SK-N-MC (cell line): ENCODE measurements around the gene CD28.

ENCODE experiments used
- DNase-seq: peaks from one replicate; pipeline ENCODE4 v3.0.0-alpha.2; 2011; ENCODE audit warnings: low read depth, low spot score
- H3K27ac ChIP-seq: fragments of 200-600 bp; sonication (generic); 2 replicates; pipeline ENCODE4 v1.5.1; 2016; ENCODE audit warnings: mixed run types
- H3K36me3 ChIP-seq: fragments of 200-600 bp; sonication (generic); 2 replicates; pipeline ENCODE4 v1.6.1; 2017; ENCODE audit warnings: antibody characterized with exemption, low read length, mixed read lengths; ENCODE audit not compliant: insufficient read depth
- H3K4me3 ChIP-seq: fragments of 200-600 bp; sonication (generic); 2 replicates; pipeline ENCODE4 v1.5.1; 2016
- H3K9ac ChIP-seq: fragments of 200-600 bp; sonication (generic); 2 replicates; pipeline ENCODE4 v1.8.0; 2017; ENCODE audit warnings: mixed run types, mixed read lengths; ENCODE audit not compliant: insufficient read length
- H3K9me3 ChIP-seq: fragments of 200-600 bp; sonication (generic); 2 replicates; pipeline ENCODE4 v1.6.1; 2017; ENCODE audit warnings: low read depth, mild to moderate bottlenecking, antibody characterized with exemption, low read length, moderate library complexity, mixed read lengths
- EZH2 ChIP-seq: fragments of 200-600 bp; sonication (generic); IDR thresholded peaks from one replicate; pipeline ENCODE4 v1.6.1; 2017; ENCODE audit warnings: antibody characterized with exemption
- FOXP2 ChIP-seq: optimal IDR thresholded peaks from 2 replicates; pipeline ENCODE3; 2011; ENCODE audit warnings: mild to moderate bottlenecking, moderate library complexity; ENCODE audit not compliant: insufficient read depth; ENCODE audit errors: extremely low read length, control extremely low read depth
- POLR2AphosphoS5 ChIP-seq: IDR thresholded peaks from 2 replicates; pipeline ENCODE4 v1.6.1; 2012; ENCODE audit warnings: mild to moderate bottlenecking, low read depth, low read length, borderline replicate concordance

CD28 gene

GRCh38 chr2:203758841-203759689 is 52.6 kb downstream of the CD28 start:
- Histone ChIP-seq H3K9ac (no peak overlapping the region), H3K9me3 (peaks cover 2% of the 10 kb centered on the region; the same call in 1 of the 2 replicates), H3K4me3 (no peak overlapping the region), H3K27ac (no peak overlapping the region), H3K36me3 (no peaks in the 10 kb centered on the region)
- TF ChIP-seq FOXP2 (no peak), EZH2 (no peak), POLR2AphosphoS5 (no peak)
- no peak for DNase-seq

- no peak overlapping the region for H3K9ac ChIP-seq
- no peaks in the 10 kb centered on the region for H3K36me3 ChIP-seq
- H3K9me3 ChIP-seq, result peaks cover 2% of the 10 kb centered on the region; the same call in 1 of the 2 replicates
- H3K4me3 ChIP-seq, result no peak overlapping the region
- TF ChIP-seq POLR2AphosphoS5 (no peak), EZH2 (no peak), FOXP2 (no peak)
- H3K27ac ChIP-seq, result no peak overlapping the region
- DNase-seq, result no peak
Measured at GRCh38 chr2:203759690-203760365, 53.4 kb downstream of the CD28 start.

GRCh38 chr2:203761121-203761520 is 54.7 kb downstream of the CD28 start:
- Histone ChIP-seq H3K9ac (no peak overlapping the region), H3K27ac (no peak overlapping the region), H3K9me3 (no peaks in the 10 kb centered on the region), H3K36me3 (no peaks in the 10 kb centered on the region), H3K4me3 (no peak overlapping the region)
- TF ChIP-seq FOXP2 (no peak), EZH2 (no peak), POLR2AphosphoS5 (no peak)
- no peak for DNase-seq

GRCh38 chr2:203763241-203763937 is 57.0 kb downstream of the CD28 start:
- no peaks in the 10 kb centered on the region for H3K36me3 ChIP-seq
- no peak for TF ChIP-seq EZH2
- TF ChIP-seq FOXP2, result no peak
- TF ChIP-seq POLR2AphosphoS5, result no peak
- no peak for DNase-seq
- no peak overlapping the region for H3K27ac ChIP-seq
- H3K9me3 ChIP-seq, result no peaks in the 10 kb centered on the region
- H3K9ac ChIP-seq, result no peak overlapping the region
- H3K4me3 ChIP-seq, result no peak overlapping the region

GRCh38 chr2:203763938-203764664 is 57.7 kb downstream of the CD28 start:
- DNase-seq, result no peak
- Histone ChIP-seq H3K36me3 (no peaks in the 10 kb centered on the region), H3K9ac (no peak overlapping the region), H3K4me3 (no peak overlapping the region), H3K9me3 (no peaks in the 10 kb centered on the region), H3K27ac (no peak overlapping the region)
- no peak for TF ChIP-seq POLR2AphosphoS5
- TF ChIP-seq EZH2, result no peak
- no peak for TF ChIP-seq FOXP2

GRCh38 chr2:203772456-203773165 is 66.2 kb downstream of the CD28 start:
- Histone ChIP-seq H3K36me3 (no peaks in the 10 kb centered on the region), H3K9me3 (no peaks in the 10 kb centered on the region), H3K27ac (no peak overlapping the region), H3K9ac (no peak overlapping the region), H3K4me3 (no peak overlapping the region)
- no peak for TF ChIP-seq EZH2
- TF ChIP-seq FOXP2, result no peak
- TF ChIP-seq POLR2AphosphoS5, result no peak
- DNase-seq, result no peak

GRCh38 chr2:203774760-203775159 is 68.3 kb downstream of the CD28 start:
- no peak overlapping the region for H3K27ac ChIP-seq
- no peaks in the 10 kb centered on the region for H3K9me3 ChIP-seq
- H3K4me3 ChIP-seq, result no peak overlapping the region
- H3K36me3 ChIP-seq, result no peaks in the 10 kb centered on the region
- H3K9ac ChIP-seq, result no peak overlapping the region
- no peak for DNase-seq
- no peak for TF ChIP-seq FOXP2
